Activated CD8-positive, alpha-beta T cell treated with anti-CD3 and anti-CD28 coated beads for 36 hours (primary cell): ENCODE results near the gene ANGPTL1. TPM values are rescaled to one million over a fixed set of nuclear protein-coding genes. Genes with fewer than 3 reads are reported as not detected.

Experiments used
- ATAC-seq: fragments of 200-7000 bp; cut with Tn5 transposase; one replicate; pipeline ENCODE4 v1.10.0; 2021; ENCODE audit warnings: mild to moderate bottlenecking, moderate library complexity
- CTCF ChIA-PET: fragments of 350-600 bp; sonication (Branson Sonifier 250); formaldehyde crosslinking; loops from one replicate; lab custom pipeline; 2021; ENCODE audit warnings: antibody characterized with exemption; lab: Charles Lee
- POLR2A ChIA-PET: fragments of 350-600 bp; sonication (Branson Sonifier 250); formaldehyde crosslinking; loops from one replicate; lab custom pipeline; 2021; ENCODE audit warnings: antibody characterized with exemption; lab: Charles Lee
- DNase-seq: peaks from one replicate; pipeline ENCODE4 v3.0.0-alpha.2; 2020
- H3K27ac Mint-ChIP-seq: one replicate; pipeline ENCODE4 v1.8.0; 2021; ENCODE audit warnings: mild to moderate bottlenecking, mixed read lengths
- H3K27me3 Mint-ChIP-seq: one replicate; pipeline ENCODE4 v1.8.0; 2021; ENCODE audit warnings: mixed read lengths
- H3K36me3 Mint-ChIP-seq: one replicate; pipeline ENCODE4 v1.8.0; 2021; ENCODE audit warnings: low read depth, mixed read lengths
- H3K4me1 Mint-ChIP-seq: one replicate; pipeline ENCODE4 v1.8.0; 2021; ENCODE audit warnings: low read depth, mixed read lengths
- H3K4me3 Mint-ChIP-seq: one replicate; pipeline ENCODE4 v1.8.0; 2021; ENCODE audit warnings: mild to moderate bottlenecking, moderate library complexity, mixed read lengths
- H3K9me3 Mint-ChIP-seq: one replicate; pipeline ENCODE4 v1.8.0; 2021; ENCODE audit warnings: mixed read lengths
- intact Hi-C: fragments of 100-400 bp; cut with micrococcal nuclease; formaldehyde crosslinking; loops from one replicate; pipeline ENCODE4 v1.10.0; 2022
- total RNA-seq, 2 experiments: library from RNA; stranded (reverse); gene quantifications; one replicate each; pipeline ENCODE4 v1.2.3, GENCODE V29; 2021
- TF ChIP-seq, protein P1 (sequence below): fragments of 200-600 bp; IDR thresholded peaks from one replicate; pipeline ENCODE4 v1.8.0; 2022; ENCODE audit warnings: antibody characterized with exemption, mild to moderate bottlenecking

Gene ANGPTL1
- total RNA-seq, 2 experiments from 2014 or later, result not detected

- ATAC-seq (no peak), DNase-seq (no peak)
- H3K4me3 Mint-ChIP-seq, result no peak overlapping the region
- H3K9me3 Mint-ChIP-seq, result no peaks in the 10 kb centered on the region
- no peaks in the 10 kb centered on the region for H3K27me3 Mint-ChIP-seq
- CTCF ChIA-PET, result interaction anchor here (0.9 kb wide), 1 partner anchor 157 kb away, joined by 3 read pairs; no protein-coding TSS in a partner anchor
- TF ChIP-seq, protein P1, sequence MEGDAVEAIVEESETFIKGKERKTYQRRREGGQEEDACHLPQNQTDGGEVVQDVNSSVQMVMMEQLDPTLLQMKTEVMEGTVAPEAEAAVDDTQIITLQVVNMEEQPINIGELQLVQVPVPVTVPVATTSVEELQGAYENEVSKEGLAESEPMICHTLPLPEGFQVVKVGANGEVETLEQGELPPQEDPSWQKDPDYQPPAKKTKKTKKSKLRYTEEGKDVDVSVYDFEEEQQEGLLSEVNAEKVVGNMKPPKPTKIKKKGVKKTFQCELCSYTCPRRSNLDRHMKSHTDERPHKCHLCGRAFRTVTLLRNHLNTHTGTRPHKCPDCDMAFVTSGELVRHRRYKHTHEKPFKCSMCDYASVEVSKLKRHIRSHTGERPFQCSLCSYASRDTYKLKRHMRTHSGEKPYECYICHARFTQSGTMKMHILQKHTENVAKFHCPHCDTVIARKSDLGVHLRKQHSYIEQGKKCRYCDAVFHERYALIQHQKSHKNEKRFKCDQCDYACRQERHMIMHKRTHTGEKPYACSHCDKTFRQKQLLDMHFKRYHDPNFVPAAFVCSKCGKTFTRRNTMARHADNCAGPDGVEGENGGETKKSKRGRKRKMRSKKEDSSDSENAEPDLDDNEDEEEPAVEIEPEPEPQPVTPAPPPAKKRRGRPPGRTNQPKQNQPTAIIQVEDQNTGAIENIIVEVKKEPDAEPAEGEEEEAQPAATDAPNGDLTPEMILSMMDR, result no peak
- intact Hi-C loops, result no loop called here
- POLR2A ChIA-PET, result no interaction called here
- no peak overlapping the region for H3K27ac Mint-ChIP-seq
- no peaks in the 10 kb centered on the region for H3K36me3 Mint-ChIP-seq
- no peaks in the 10 kb centered on the region for H3K4me1 Mint-ChIP-seq
Measured at GRCh38 chr1:178846306-178846705, 24.6 kb downstream of the ANGPTL1 start.

- ATAC-seq (no peak), DNase-seq (no peak)
- CTCF ChIA-PET, result no interaction called here
- POLR2A ChIA-PET, result no interaction called here
- TF ChIP-seq, protein P1, result no peak
- no peaks in the 10 kb centered on the region for H3K4me1 Mint-ChIP-seq
- no peak overlapping the region for H3K4me3 Mint-ChIP-seq
- H3K27me3 Mint-ChIP-seq, result no peaks in the 10 kb centered on the region
- intact Hi-C loops, result no loop called here
- no peaks in the 10 kb centered on the region for H3K36me3 Mint-ChIP-seq
- no peak overlapping the region for H3K27ac Mint-ChIP-seq
- H3K9me3 Mint-ChIP-seq, result no peaks in the 10 kb centered on the region
Measured at GRCh38 chr1:178844436-178844835, 26.4 kb downstream of the ANGPTL1 start.

DNA sequence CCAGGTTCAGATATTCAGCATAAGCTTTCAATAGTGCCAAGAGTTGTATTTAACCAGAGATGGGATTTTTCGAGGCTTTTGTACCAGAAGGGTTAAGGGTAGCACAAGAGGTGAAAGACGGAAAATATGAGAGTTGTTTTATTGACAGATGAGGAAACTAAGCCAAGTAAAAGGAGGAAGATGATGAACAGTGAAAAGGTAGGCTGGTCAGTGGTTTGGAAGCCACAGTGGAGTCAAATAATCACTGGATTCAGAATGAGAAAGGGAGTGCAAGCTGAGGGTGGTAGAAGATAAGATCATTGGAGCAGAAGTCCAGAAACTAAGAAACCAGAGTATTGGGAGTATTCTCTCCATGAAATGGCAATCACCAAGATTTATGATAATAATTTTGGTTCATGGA, 45.7 kb downstream of the ANGPTL1 start:
- DNase-seq (no peak), ATAC-seq (no peak)
- Mint-ChIP-seq H3K27me3 (no peaks in the 10 kb centered on the region), H3K4me1 (peaks cover 19% of the 10 kb centered on the region), H3K9me3 (no peaks in the 10 kb centered on the region), H3K4me3 (no peak overlapping the region), H3K27ac (no peak overlapping the region), H3K36me3 (peaks cover 10% of the 10 kb centered on the region)
- CTCF ChIA-PET, result interaction anchor here (0.9 kb wide), 1 partner anchor 9 kb away, joined by 4 read pairs; no protein-coding TSS in a partner anchor
- intact Hi-C loops, result no loop called here
- TF ChIP-seq, protein P1, result no peak
- POLR2A ChIA-PET, result no interaction called here

DNA sequence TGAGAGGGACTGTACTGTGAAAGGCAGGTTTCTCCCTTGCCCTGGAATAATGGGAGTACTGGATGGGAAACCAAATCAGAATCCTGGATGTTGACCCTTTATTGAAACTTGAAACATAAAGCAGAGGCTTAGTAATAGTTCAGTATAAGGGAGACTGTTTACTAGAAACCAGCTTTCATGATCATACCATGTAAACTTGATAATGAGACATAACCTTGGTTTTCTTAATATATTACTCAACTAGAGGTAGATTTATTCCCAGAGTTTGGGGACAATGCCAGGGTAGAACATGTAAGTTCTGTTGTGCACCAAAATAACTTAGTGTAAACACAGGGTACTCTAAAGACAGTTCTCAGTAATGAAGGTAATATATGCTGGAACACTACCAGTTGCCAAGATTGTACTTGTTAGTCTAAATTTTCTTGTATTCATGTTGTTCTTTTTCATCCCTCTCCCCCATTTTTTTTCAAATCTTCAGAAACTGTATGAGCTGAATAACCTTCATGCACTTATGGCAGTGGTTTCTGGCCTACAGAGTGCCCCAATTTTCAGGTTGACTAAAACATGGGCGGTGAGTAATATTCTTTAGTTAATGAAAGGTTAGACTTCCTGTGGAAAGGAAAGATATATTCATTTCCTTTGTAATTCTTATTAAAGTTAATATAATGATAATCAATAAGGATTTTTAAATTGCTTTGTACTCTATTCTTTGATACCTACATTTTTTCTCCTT, 49.6 kb downstream of the ANGPTL1 start:
- H3K4me1 Mint-ChIP-seq, result peaks cover 19% of the 10 kb centered on the region
- ChIA-PET CTCF (no interaction called here), POLR2A (no interaction called here)
- H3K27ac Mint-ChIP-seq, result peak overlapping the region; percentile 1
- H3K9me3 Mint-ChIP-seq, result no peaks in the 10 kb centered on the region
- intact Hi-C loops, result no loop called here
- peak; percentile 78 for ATAC-seq
- no peak overlapping the region for H3K4me3 Mint-ChIP-seq
- no peaks in the 10 kb centered on the region for H3K27me3 Mint-ChIP-seq
- H3K36me3 Mint-ChIP-seq, result peaks cover 10% of the 10 kb centered on the region
- DNase-seq, result peak; percentile 9
- TF ChIP-seq, protein P1, result no peak

DNA sequence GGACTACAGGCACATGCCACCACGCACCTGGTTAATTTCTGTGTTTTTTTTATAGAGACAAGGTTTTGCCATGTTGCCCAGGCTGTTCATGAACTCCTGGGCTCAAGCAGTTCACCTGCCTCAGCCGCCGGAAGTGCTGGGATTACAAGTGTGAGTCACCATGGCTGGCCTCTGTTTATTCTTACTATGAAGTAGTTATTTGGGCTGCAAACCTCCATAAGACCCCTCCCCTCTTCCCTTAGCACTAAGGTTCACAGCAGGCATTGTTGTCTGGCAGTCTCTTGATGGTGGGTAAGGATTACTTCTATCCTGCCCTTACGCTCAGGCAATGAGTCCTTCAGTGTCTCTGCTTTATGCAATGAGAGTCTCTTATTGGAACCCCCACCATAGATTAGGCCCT, 51.8 kb downstream of the ANGPTL1 start:
- CTCF ChIA-PET, result interaction anchor here (2.2 kb wide), 1 partner anchor 183 kb away, joined by 6 read pairs; no protein-coding TSS in a partner anchor
- peaks cover 10% of the 10 kb centered on the region for H3K4me1 Mint-ChIP-seq

More for the DNA sequence above, 51.8 kb downstream of the ANGPTL1 start:
- no peak for DNase-seq
- Mint-ChIP-seq H3K4me3 (no peak overlapping the region), H3K9me3 (no peaks in the 10 kb centered on the region), H3K36me3 (peaks cover 14% of the 10 kb centered on the region), H3K27ac (no peak overlapping the region), H3K27me3 (no peaks in the 10 kb centered on the region)
- POLR2A ChIA-PET, result no interaction called here
- TF ChIP-seq, protein P1, result no peak
- ATAC-seq, result no peak
- intact Hi-C loops, result no loop called here
